ENCODE results near the gene TDRD10. TPM values are rescaled to one million over a fixed set of nuclear protein-coding genes. Genes with fewer than 3 reads are reported as not detected.

The TDRD10 gene
- total RNA-seq, 1 donor from 2014 or later = 4.9 TPM

DNA sequence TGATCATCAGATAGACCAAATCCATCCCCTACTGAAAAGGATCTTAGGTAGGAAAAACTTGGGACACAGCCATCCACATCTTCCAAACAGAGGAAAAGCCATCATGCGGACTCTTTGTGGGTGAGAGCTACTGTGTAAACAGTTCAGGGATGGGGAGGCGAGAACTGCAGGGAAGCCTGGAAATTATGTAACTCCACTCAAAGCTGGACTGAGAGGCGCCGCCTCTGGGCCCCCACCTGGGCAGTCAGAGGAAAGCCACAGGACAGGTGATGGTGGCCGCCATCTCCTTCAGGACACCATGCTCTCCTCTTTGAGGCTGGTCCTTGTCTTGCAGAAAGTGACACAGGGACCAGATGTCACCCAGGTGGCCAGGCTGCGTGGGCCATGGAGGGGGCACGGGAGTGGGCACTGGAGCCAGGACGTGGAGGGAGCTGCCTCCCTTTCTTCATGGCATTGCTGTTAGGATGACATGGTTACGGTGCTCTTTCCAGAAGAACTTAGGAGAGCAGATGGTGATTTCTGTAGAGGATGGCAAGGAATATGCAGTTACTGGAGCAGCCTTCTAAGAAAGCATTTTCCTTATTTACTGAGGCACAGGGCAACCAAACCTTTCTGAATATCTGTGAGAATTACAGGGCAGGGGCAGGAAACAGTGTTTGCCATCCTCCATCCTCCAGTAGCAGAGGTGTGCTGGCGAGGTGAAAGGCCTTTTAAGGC, 32.0 kb upstream of the TDRD10 start:
- Histone ChIP-seq H3K4me3 (no peak overlapping the region), H3K36me3 (peaks cover 0 to 10% of the 10 kb centered on the region in 2 donors), H3K27ac (no peak overlapping the region), H3K4me1 (no peaks in the 10 kb centered on the region), H3K9me3 (no peaks in the 10 kb centered on the region), H3K27me3 (no peaks in the 10 kb centered on the region)
- intact Hi-C loops (cut with DNase I) = loop anchor here (5.0 kb wide), 1 partner anchor 183 kb away; no protein-coding TSS in a partner anchor
- DNase-seq (ENCODE audit: extremely low spot score in 2 of 2) = no peak
- TF ChIP-seq POLR2AphosphoS5 (IDR thresholded peaks at IDR 0.05; ENCODE audit: insufficient read depth in 1 of 2, low read depth in 1 of 2) (no peak), POLR2A (IDR thresholded peaks at IDR 0.05) (no peak), CTCF (IDR thresholded peaks at IDR 0.05) (no peak)

DNA sequence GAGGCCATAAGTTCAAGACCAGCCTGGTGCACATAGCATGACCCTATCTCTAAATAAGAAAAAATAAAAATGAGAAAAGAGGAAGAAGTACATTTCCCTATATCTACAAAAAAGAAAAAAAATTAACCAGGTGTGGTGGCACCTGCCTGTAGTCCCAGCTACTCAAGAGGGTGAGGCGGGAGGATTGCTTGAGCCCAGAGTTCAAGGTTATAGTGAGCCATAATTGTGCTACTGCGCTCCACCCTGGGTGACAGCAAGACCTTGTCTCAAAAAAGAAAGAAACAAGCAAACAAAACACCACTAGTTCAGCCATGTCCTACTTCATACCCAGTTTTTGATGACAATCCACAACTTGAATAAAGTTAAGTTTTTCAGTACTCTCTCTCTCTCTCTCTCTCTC, 30.7 kb upstream of the TDRD10 start:
- no peak overlapping the region for H3K4me3 ChIP-seq
- no peaks in the 10 kb centered on the region for H3K27me3 ChIP-seq
- no peak overlapping the region for H3K27ac ChIP-seq
- intact Hi-C loops (cut with DNase I) = no loop called here
- no peaks in the 10 kb centered on the region for H3K4me1 ChIP-seq
- no peaks in the 10 kb centered on the region for H3K36me3 ChIP-seq
- TF ChIP-seq POLR2AphosphoS5 (IDR thresholded peaks at IDR 0.05; ENCODE audit: insufficient read depth in 1 of 2, low read depth in 1 of 2) (no peak), CTCF (IDR thresholded peaks at IDR 0.05) (no peak), POLR2A (IDR thresholded peaks at IDR 0.05) (no peak)
- DNase-seq (ENCODE audit: extremely low spot score in 2 of 2) = no peak
- no peaks in the 10 kb centered on the region for H3K9me3 ChIP-seq

DNA sequence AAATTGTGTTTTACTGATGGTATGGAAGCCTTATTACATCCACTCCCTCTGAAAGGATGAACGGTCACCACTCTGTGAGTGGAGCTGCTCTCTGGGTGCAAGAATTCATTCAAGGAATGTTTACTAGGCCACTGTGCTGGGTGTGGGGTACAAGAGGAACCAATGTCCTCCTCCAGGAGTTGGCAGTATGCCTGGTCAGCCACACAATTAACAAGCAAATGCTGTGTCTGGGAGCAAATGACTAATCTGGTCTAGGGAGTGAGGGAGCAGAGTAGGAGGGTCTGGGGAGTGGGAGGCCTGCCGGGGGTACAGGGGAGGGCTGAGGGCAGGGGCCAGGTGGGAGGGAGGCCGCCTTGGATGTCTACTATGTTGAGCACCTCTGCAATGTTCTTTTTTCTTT, 27.2 kb upstream of the TDRD10 start:
- Histone ChIP-seq H3K36me3 (no peaks in the 10 kb centered on the region), H3K4me3 (no peak overlapping the region), H3K4me1 (no peaks in the 10 kb centered on the region), H3K27ac (no peak overlapping the region), H3K27me3 (no peaks in the 10 kb centered on the region), H3K9me3 (no peaks in the 10 kb centered on the region)
- TF ChIP-seq POLR2AphosphoS5 (IDR thresholded peaks at IDR 0.05; ENCODE audit: insufficient read depth in 1 of 2, low read depth in 1 of 2) = no peak
- no peak for TF ChIP-seq CTCF (IDR thresholded peaks at IDR 0.05)
- TF ChIP-seq POLR2A (IDR thresholded peaks at IDR 0.05) = no peak
- no peak for DNase-seq (ENCODE audit: extremely low spot score in 2 of 2)
- intact Hi-C loops (cut with DNase I) = no loop called here

- no peak overlapping the region for H3K4me3 ChIP-seq
- no peaks in the 10 kb centered on the region for H3K27me3 ChIP-seq
- no peaks in the 10 kb centered on the region for H3K36me3 ChIP-seq
- intact Hi-C loops (cut with DNase I) = no loop called here
- no peak overlapping the region for H3K27ac ChIP-seq
- no peak for DNase-seq (ENCODE audit: extremely low spot score in 2 of 2)
- H3K9me3 ChIP-seq = no peaks in the 10 kb centered on the region
- H3K4me1 ChIP-seq = no peaks in the 10 kb centered on the region
- no peak for TF ChIP-seq CTCF (IDR thresholded peaks at IDR 0.05)
These were observed 25.2 kb upstream of the TDRD10 start for GRCh38 chr1:154476791-154477190.

GRCh38 chr1:154478013-154478412, 24.0 kb upstream of the TDRD10 start:
- Histone ChIP-seq H3K27me3 (no peaks in the 10 kb centered on the region), H3K27ac (no peak overlapping the region), H3K4me3 (no peak overlapping the region), H3K9me3 (no peaks in the 10 kb centered on the region), H3K36me3 (no peaks in the 10 kb centered on the region), H3K4me1 (no peaks in the 10 kb centered on the region)
- TF ChIP-seq POLR2AphosphoS5 (IDR thresholded peaks at IDR 0.05; ENCODE audit: insufficient read depth in 1 of 2, low read depth in 1 of 2) = no peak
- no peak for DNase-seq (ENCODE audit: extremely low spot score in 2 of 2)
- intact Hi-C loops (cut with DNase I) = no loop called here

All from vagina (tissue), 2 donors.